Measurements from ENCODE around the gene TRPM6.

Gene TRPM6

GRCh38 chr9:74770508-74771261, 117.0 kb downstream of the TRPM6 start:
- no peak for DNase-seq

GRCh38 chr9:74765481-74765971, 122.2 kb downstream of the TRPM6 start:
- DNase-seq = no peak

- no peak for DNase-seq
These were observed 124.8 kb downstream of the TRPM6 start for GRCh38 chr9:74762950-74763349.

GRCh38 chr9:74760031-74760700, 127.6 kb downstream of the TRPM6 start:
- no peak for DNase-seq

- no peak for DNase-seq
These were observed 131.7 kb downstream of the TRPM6 start for GRCh38 chr9:74755999-74756398.

- no peak for DNase-seq
These were observed 132.4 kb downstream of the TRPM6 start for GRCh38 chr9:74755355-74755754.

- no peak for DNase-seq
These were observed 134.1 kb downstream of the TRPM6 start for GRCh38 chr9:74753650-74754049.

- no peak for DNase-seq
These were observed 138.8 kb downstream of the TRPM6 start for GRCh38 chr9:74748966-74749365.

- no peak for DNase-seq
These were observed 144.7 kb downstream of the TRPM6 start for GRCh38 chr9:74742792-74743730.

GRCh38 chr9:74742191-74742790, 145.4 kb downstream of the TRPM6 start:
- no peak for DNase-seq

- no peak for DNase-seq
These were observed 151.1 kb downstream of the TRPM6 start for GRCh38 chr9:74736646-74737045.

- DNase-seq = no peak
These were observed 152.0 kb downstream of the TRPM6 start for GRCh38 chr9:74735761-74736160.

- no peak for DNase-seq
These were observed 158.5 kb downstream of the TRPM6 start for GRCh38 chr9:74729136-74729695.

- no peak for DNase-seq
These were observed 159.5 kb downstream of the TRPM6 start for GRCh38 chr9:74728176-74728575.

GRCh38 chr9:74726581-74726980, 161.1 kb downstream of the TRPM6 start:
- DNase-seq = no peak

- DNase-seq = no peak
These were observed 163.4 kb downstream of the TRPM6 start for GRCh38 chr9:74724317-74724716.

- DNase-seq = no peak
These were observed 165.7 kb downstream of the TRPM6 start for GRCh38 chr9:74721696-74722660.

GRCh38 chr9:74719306-74719705, 168.4 kb downstream of the TRPM6 start:
- DNase-seq = no peak

GRCh38 chr9:74718709-74719108, 169.0 kb downstream of the TRPM6 start:
- no peak for DNase-seq

- no peak for DNase-seq
These were observed 176.4 kb downstream of the TRPM6 start for GRCh38 chr9:74711341-74711740.

GRCh38 chr9:74697535-74697934, 190.2 kb downstream of the TRPM6 start:
- DNase-seq = no peak

Data from NCI-H187 (cell line).